Measurements from ENCODE around the gene SZRD1.
A peak's percentile ranks its signal among the peaks of the same experiment; 100 is the strongest.

The SZRD1 gene

DNA sequence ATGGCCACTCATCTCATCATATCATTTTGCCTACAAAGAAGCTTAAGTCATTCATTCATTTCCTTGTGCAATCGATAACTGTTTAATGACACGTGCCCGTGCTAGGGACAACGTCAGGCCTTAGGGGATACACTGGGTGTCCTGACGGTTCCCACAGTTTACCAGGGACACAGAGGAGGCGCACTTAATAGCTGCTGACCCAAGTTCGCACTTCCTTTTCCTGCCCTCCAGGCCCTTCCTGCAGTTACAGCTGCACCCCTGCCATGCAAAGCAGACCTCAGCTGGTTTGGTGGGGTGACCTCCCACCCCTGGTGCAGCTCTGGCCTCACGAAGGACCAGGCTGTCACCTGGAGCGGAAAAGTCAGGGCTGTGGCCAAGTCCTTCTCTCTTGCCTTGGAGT lies 66.0 kb downstream of the SZRD1 start:
- H3K27ac Mint-ChIP-seq = no peak overlapping the region
- no peak for ATAC-seq (replicated peaks)
- DNase-seq = no peak

GRCh38 chr1:16434007-16434406 lies 67.0 kb downstream of the SZRD1 start:
- Mint-ChIP-seq H3K36me3 (no peaks in the 10 kb centered on the region), H3K4me1 (peaks cover 6 to 7% of the 10 kb centered on the region in 2 donors), H3K4me3 (no peak overlapping the region), H3K27me3 (peaks cover 6 to 11% of the 10 kb centered on the region in 2 donors), H3K27ac (no peak overlapping the region), H3K9me3 (peaks cover 0 to 1% of the 10 kb centered on the region in 2 donors)
- ATAC-seq (replicated peaks) (no peak), DNase-seq (no peak)

More for the DNA sequence above, 66.0 kb downstream of the SZRD1 start:
- Mint-ChIP-seq H3K36me3 (no peaks in the 10 kb centered on the region), H3K4me1 (peaks cover 6 to 7% of the 10 kb centered on the region in 2 donors), H3K4me3 (no peak overlapping the region), H3K27me3 (peaks cover 6 to 11% of the 10 kb centered on the region in 2 donors), H3K9me3 (peaks cover 0 to 1% of the 10 kb centered on the region in 2 donors)

DNA sequence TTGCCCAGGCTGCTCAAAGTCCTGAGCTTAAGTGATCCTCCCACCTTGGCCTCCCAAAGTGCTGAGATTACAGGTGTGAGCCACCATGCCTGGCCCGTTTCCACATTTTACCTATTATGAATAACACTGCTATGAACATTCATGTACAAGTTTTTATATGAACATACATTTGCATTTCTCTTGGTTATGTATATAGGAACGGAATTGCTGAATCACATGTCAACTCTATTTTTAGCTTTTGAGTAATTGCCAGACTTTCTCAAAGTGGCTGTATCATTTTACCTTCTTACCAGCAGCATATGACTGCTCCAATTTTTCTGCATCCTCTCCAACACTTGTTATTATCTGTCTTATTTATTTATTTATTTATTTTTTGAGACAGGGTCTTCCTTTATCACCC lies 67.5 kb downstream of the SZRD1 start:
- Mint-ChIP-seq H3K4me1 (peaks cover 6 to 7% of the 10 kb centered on the region in 2 donors), H3K27me3 (peaks cover 6 to 11% of the 10 kb centered on the region in 2 donors)
- DNase-seq = no peak

DNA sequence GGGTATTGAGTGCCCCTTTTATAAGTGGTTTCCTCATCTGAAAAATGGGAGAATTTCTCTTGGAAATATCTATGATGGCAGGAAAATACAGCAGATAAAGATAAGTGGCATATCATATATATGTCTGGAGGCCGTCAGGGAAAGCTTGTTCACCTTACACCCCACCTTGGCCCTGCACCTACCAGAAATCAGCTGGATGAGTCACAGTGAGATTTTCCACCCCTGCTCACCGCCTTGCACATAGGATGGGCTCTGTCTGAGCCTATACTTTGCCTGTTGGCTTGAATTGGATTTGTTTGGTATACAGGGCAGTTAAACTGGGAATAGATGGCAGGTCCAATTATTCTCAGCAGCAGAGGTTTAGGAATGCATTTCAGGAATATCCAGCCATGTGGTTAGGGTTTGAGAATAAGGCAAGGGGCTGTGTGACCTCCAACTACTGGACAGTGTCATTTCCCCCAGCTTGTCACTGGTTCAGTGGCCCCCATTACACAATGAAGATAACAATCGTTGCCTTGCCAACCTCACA lies 70.0 kb downstream of the SZRD1 start, which contains the start of gene SPATA21:
TSS of gene SPATA21 (minus strand) at position 479 of the 529 bp plus-strand sequence. CDS start 6,053 bp downstream, outside the sequence.
- H3K4me1 Mint-ChIP-seq = peaks cover 13 to 22% of the 10 kb centered on the region in 2 donors
- DNase-seq = no peak
- no peak for ATAC-seq (replicated peaks)
- peaks cover 0 to 6% of the 10 kb centered on the region in 2 donors for H3K27me3 Mint-ChIP-seq
- peaks cover 0 to 1% of the 10 kb centered on the region in 2 donors for H3K9me3 Mint-ChIP-seq
- H3K4me3 Mint-ChIP-seq = no peak within 1 kb of the TSS
- H3K27ac Mint-ChIP-seq = no peak within 1 kb of the TSS
- H3K36me3 Mint-ChIP-seq = peaks cover 8 to 10% of the 10 kb centered on the region in 2 donors

More for the DNA sequence above, 67.5 kb downstream of the SZRD1 start:
- Mint-ChIP-seq H3K4me3 (no peak overlapping the region), H3K9me3 (peaks cover 0 to 1% of the 10 kb centered on the region in 2 donors), H3K36me3 (no peaks in the 10 kb centered on the region), H3K27ac (no peak overlapping the region)
- peak in 1 of 2 donors; percentile 25 for ATAC-seq (replicated peaks)

DNA sequence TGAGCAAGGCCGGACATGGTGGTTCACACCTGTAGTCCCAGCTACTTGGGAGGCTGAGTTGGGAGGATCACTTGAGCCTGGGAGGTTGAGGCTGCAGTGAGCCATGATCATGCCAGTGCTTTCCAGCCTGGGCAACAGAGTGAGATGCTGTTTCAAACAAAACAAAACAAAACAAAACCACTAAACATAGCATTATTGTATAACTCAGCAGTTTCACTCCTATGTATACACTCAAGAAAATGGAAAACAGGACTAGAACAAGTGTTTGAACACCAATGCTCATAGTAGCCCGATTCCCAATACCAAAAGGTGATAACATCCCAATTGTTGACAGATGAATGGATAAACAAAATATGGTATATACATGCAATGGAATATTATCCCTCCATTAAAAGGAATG lies 71.5 kb downstream of the SZRD1 start:
- H3K27me3 Mint-ChIP-seq = no peaks in the 10 kb centered on the region

DNA sequence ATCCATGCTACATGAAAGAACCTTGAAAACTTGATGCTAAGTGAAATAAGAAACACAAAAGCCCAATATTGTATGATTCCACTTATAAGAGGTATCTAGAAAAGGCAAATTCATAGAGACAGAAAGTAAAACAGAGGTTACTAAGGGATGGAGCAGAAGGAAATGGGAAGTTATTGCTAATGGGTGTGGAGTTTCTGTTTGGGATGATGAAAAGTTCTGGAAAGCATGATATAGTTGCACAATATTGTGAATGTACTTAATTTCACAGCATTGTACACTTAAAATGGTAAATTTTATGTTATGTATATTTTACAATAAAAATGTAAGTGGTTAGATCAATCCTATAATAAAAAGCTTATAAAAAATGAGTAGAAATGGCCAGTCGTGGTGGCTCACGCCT lies 71.9 kb downstream of the SZRD1 start:
- H3K36me3 Mint-ChIP-seq = peaks cover 22 to 25% of the 10 kb centered on the region in 2 donors
- no peak for ATAC-seq (replicated peaks)
- H3K27me3 Mint-ChIP-seq = no peaks in the 10 kb centered on the region
- H3K4me1 Mint-ChIP-seq = peaks cover 19 to 33% of the 10 kb centered on the region in 2 donors
- DNase-seq = no peak
- H3K9me3 Mint-ChIP-seq = peaks cover 0 to 1% of the 10 kb centered on the region in 2 donors
- H3K27ac Mint-ChIP-seq = no peak overlapping the region
- H3K4me3 Mint-ChIP-seq = no peak overlapping the region

More for the DNA sequence above, 71.5 kb downstream of the SZRD1 start:
- ATAC-seq (replicated peaks) (no peak), DNase-seq (no peak)
- Mint-ChIP-seq H3K9me3 (peaks cover 0 to 1% of the 10 kb centered on the region in 2 donors), H3K4me3 (no peak overlapping the region), H3K27ac (no peak overlapping the region), H3K36me3 (peaks cover 18 to 21% of the 10 kb centered on the region in 2 donors), H3K4me1 (peaks cover 17 to 31% of the 10 kb centered on the region in 2 donors)

DNA sequence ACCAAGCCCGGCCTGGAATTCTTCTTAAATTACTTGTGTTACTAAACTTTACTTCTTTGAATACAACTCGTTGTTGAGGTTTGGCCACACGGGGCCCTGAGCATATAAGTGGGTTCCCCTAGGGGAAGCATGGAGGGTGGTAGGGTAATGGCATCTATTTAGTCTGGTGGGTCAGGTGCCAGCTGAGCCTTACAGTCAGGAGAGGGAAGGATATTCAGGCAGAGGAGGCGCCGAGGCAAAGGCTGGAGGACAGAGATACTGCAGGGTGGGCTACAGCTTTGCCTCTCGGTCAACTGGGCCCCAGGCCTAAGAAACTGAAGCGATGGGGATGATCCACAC lies 73.1 kb downstream of the SZRD1 start:
- DNase-seq (no peak), ATAC-seq (replicated peaks) (peak; percentile 12 to 17)
- no peaks in the 10 kb centered on the region for H3K9me3 Mint-ChIP-seq
- H3K27me3 Mint-ChIP-seq = no peaks in the 10 kb centered on the region
- H3K36me3 Mint-ChIP-seq = peaks cover 31 to 32% of the 10 kb centered on the region in 2 donors
- peaks cover 24 to 41% of the 10 kb centered on the region in 2 donors for H3K4me1 Mint-ChIP-seq
- H3K27ac Mint-ChIP-seq = peak overlapping the region; percentile 98
- H3K4me3 Mint-ChIP-seq = peak overlapping the region; percentile 95 to 97

DNA sequence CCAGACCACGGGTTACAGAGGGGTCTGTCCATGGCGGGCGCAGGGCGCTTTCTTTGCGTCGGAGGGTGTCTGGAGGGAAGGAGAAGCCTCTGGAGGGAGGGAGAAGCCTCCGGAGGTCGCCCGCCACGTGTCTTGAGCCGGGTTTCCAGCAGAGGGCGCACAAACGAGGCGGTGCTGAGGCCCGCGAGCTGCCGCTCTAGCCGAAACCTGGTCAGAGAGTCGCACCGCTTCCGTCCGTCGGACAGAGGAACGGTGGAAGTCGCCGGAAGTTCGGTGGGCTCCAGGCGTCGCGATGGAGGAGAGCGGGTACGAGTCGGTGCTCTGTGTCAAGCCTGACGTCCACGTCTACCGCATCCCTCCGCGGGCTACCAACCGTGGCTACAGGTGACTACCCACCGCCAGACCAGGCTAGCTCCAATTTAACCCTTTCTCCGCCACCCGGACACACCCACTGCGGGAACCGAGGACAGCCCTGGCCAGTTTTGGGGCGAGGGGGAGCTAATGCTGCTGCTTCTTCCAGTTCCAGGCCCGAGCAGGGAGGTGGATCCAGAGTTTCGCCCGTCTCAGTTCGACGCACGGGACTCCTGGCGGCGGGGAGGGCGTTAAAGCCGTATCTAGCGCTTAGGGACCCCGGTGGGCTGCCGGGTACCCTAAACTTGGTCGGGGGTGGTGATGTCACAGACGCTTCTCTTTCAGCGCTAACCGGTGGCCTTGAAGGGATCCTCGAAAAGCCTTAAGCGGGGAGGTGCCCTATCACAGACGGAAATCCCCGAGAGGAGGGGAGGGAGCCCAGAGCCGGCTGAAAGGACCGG lies 73.6 kb downstream of the SZRD1 start, which contains the start of gene NECAP2:
TSS of gene NECAP2 (plus strand) at position 255 of the 812 bp plus-strand sequence. CDS start at position 293, 38 bp downstream.
- Mint-ChIP-seq H3K36me3 (peaks cover 34 to 36% of the 10 kb centered on the region in 2 donors), H3K27me3 (no peaks in the 10 kb centered on the region)
- ATAC-seq (replicated peaks) = peak; percentile 81

GRCh38 chr1:16441282-16441665 lies 74.2 kb downstream of the SZRD1 start:
- no peak for ATAC-seq (replicated peaks)
- DNase-seq = no peak
- H3K4me3 Mint-ChIP-seq = peak overlapping the region; percentile 95 to 97
- H3K27me3 Mint-ChIP-seq = no peaks in the 10 kb centered on the region
- H3K4me1 Mint-ChIP-seq = peaks cover 24 to 42% of the 10 kb centered on the region in 2 donors
- H3K27ac Mint-ChIP-seq = peak overlapping the region; percentile 98
- H3K9me3 Mint-ChIP-seq = no peaks in the 10 kb centered on the region
- H3K36me3 Mint-ChIP-seq = peaks cover 34 to 38% of the 10 kb centered on the region in 2 donors

More for the DNA sequence above, 73.6 kb downstream of the SZRD1 start, which contains the start of gene NECAP2:
- Mint-ChIP-seq H3K4me3 (peak within 1 kb of the TSS; percentile 95 to 97), H3K4me1 (peaks cover 24 to 41% of the 10 kb centered on the region in 2 donors), H3K9me3 (no peaks in the 10 kb centered on the region), H3K27ac (peak within 1 kb of the TSS; percentile 98)
- DNase-seq = peak; percentile 93

DNA sequence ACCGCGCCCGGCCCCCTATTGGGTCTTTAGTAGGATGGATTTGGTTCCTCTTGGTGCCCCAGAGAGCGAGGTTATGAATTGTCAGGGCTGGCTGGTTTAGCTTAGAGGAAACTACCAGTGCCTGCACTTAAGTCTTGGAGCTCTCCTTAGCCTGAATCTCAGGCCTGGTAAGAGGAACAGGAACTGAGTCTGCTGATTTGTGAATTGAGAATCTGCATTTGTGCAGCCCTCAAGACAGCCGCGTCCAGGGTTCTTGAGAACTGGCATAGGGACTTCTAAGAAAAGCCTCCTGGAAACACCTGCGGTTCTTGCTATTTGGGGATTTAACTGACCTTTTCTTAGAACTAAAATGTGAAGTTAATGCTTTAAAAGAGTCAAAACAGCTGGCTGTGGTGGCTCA lies 75.2 kb downstream of the SZRD1 start:
- no peaks in the 10 kb centered on the region for H3K9me3 Mint-ChIP-seq
- H3K4me3 Mint-ChIP-seq = peak overlapping the region; percentile 95 to 97
- H3K36me3 Mint-ChIP-seq = peaks cover 34 to 39% of the 10 kb centered on the region in 2 donors
- peak; percentile 74 to 78 for ATAC-seq (replicated peaks)
- DNase-seq = peak; percentile 69
- H3K4me1 Mint-ChIP-seq = peaks cover 24 to 45% of the 10 kb centered on the region in 2 donors
- H3K27ac Mint-ChIP-seq = peak overlapping the region; percentile 98
- no peaks in the 10 kb centered on the region for H3K27me3 Mint-ChIP-seq

GRCh38 chr1:16442941-16443340 lies 75.9 kb downstream of the SZRD1 start:
- Mint-ChIP-seq H3K27me3 (no peaks in the 10 kb centered on the region), H3K27ac (peak overlapping the region; percentile 98), H3K36me3 (peaks cover 38 to 43% of the 10 kb centered on the region in 2 donors), H3K4me3 (peak overlapping the region; percentile 95 to 97), H3K9me3 (no peaks in the 10 kb centered on the region), H3K4me1 (peaks cover 24 to 45% of the 10 kb centered on the region in 2 donors)
- ATAC-seq (replicated peaks) (peak; percentile 26 to 44), DNase-seq (no peak)

GRCh38 chr1:16443975-16444770 lies 77.1 kb downstream of the SZRD1 start:
- Mint-ChIP-seq H3K4me1 (peaks cover 27 to 57% of the 10 kb centered on the region in 2 donors), H3K27ac (peak overlapping the region; percentile 98), H3K4me3 (peak overlapping the region; percentile 41 to 95), H3K27me3 (no peaks in the 10 kb centered on the region), H3K36me3 (peaks cover 50 to 55% of the 10 kb centered on the region in 2 donors), H3K9me3 (no peaks in the 10 kb centered on the region)
- no peak for DNase-seq
- ATAC-seq (replicated peaks) = no peak

- H3K4me1 Mint-ChIP-seq = peaks cover 34 to 63% of the 10 kb centered on the region in 2 donors
- H3K4me3 Mint-ChIP-seq = no peak overlapping the region
- ATAC-seq (replicated peaks) = no peak
- no peak for DNase-seq
- no peaks in the 10 kb centered on the region for H3K9me3 Mint-ChIP-seq
- no peak overlapping the region for H3K27ac Mint-ChIP-seq
- H3K27me3 Mint-ChIP-seq = no peaks in the 10 kb centered on the region
- H3K36me3 Mint-ChIP-seq = peaks cover 59 to 64% of the 10 kb centered on the region in 2 donors
Observed at GRCh38 chr1:16445052-16445451, 78.0 kb downstream of the SZRD1 start.

- Mint-ChIP-seq H3K36me3 (peaks cover 63 to 72% of the 10 kb centered on the region in 2 donors), H3K27me3 (no peaks in the 10 kb centered on the region), H3K27ac (no peak overlapping the region), H3K4me3 (no peak overlapping the region), H3K4me1 (peaks cover 35 to 68% of the 10 kb centered on the region in 2 donors), H3K9me3 (no peaks in the 10 kb centered on the region)
- ATAC-seq (replicated peaks) (no peak), DNase-seq (no peak)
Observed at GRCh38 chr1:16446116-16446515, 79.1 kb downstream of the SZRD1 start.

All from stimulated activated naive B cell treated with anti-CD40 and anti-IgM and Interleukin-4, amounts not matched to agents 10 μg/mL and 1 μg/mL and 100 μg/mL, for 72 hours (primary cell).